Adrenal gland (tissue), 5 donors: ENCODE measurements around the gene CUX1.
"Not testable (repeated sequence)": the region's sequence is repeated elsewhere in the genome, so short reads cannot be mapped to it uniquely, and the experiment has no call there.

Experiments
- CTCF ChIP-seq, 6 experiments: fragments of 450-650 bp in 4 of 6; fragments of 200-600 bp in 2 of 6; sonication (generic) in 1 of 6; IDR thresholded peaks; 1 replicate in 5 of 6; 2 replicates in 1 of 6; pipeline versions ENCODE4 v1.5.1 to v1.8.0; 2016 to 2021; ENCODE audit warnings: antibody characterized with exemption in 6 of 6, mild to moderate bottlenecking in 2 of 6, moderate library complexity in 1 of 6
- POLR2A ChIP-seq, 2 donors: fragments of 450-650 bp; IDR thresholded peaks; one replicate each; pipeline ENCODE4 v1.6.1; 2017; ENCODE audit warnings: antibody characterized with exemption in 2 of 2, mild to moderate bottlenecking in 2 of 2, moderate library complexity in 1 of 2
- donor health status: DM: no; HTN: no; CAD: no.

- not testable (repeated sequence) for TF ChIP-seq CTCF, POLR2A (IDR thresholded peaks at IDR 0.05)
These were observed 194.8 kb downstream of the CUX1 start for GRCh38 chr7:102012112-102012830.
